AG10803 (cell line): ENCODE data around the gene PGA4.

ENCODE experiments used
- DNase-seq: peaks from one replicate; pipeline ENCODE4 v3.0.0; 2010; ENCODE audit warnings: low read depth
- H3K4me3 ChIP-seq: 2 replicates; pipeline ENCODE4 v1.5.1; 2011; ENCODE audit warnings: mild to moderate bottlenecking, low read length, control low read depth
- CTCF ChIP-seq: conservative IDR thresholded peaks from 2 replicates; pipeline ENCODE4 v1.5.1; 2011; ENCODE audit warnings: mild to moderate bottlenecking, low read length, control low read depth, inconsistent platforms

PGA4 gene

GRCh38 chr11:61181489-61181888 lies 40.7 kb upstream of the PGA4 start:
- no peak overlapping the region for H3K4me3 ChIP-seq
- no peak for TF ChIP-seq CTCF
- no peak for DNase-seq

- DNase-seq: no peak
- TF ChIP-seq CTCF: peak; percentile 22
- no peak overlapping the region for H3K4me3 ChIP-seq
Observed at GRCh38 chr11:61183645-61184044, 38.5 kb upstream of the PGA4 start.

- TF ChIP-seq CTCF: no peak
- no peak for DNase-seq
- no peak overlapping the region for H3K4me3 ChIP-seq
Observed at GRCh38 chr11:61186504-61186903, 35.6 kb upstream of the PGA4 start.

GRCh38 chr11:61187505-61188130 lies 34.5 kb upstream of the PGA4 start:
- TF ChIP-seq CTCF: peak; percentile 96
- peak; percentile 70 for DNase-seq
- no peak overlapping the region for H3K4me3 ChIP-seq

GRCh38 chr11:61189933-61190332 lies 32.2 kb upstream of the PGA4 start:
- no peak for DNase-seq
- TF ChIP-seq CTCF: no peak
- H3K4me3 ChIP-seq: no peak overlapping the region

GRCh38 chr11:61193596-61193995 lies 28.6 kb upstream of the PGA4 start:
- H3K4me3 ChIP-seq: no peak overlapping the region
- no peak for DNase-seq
- no peak for TF ChIP-seq CTCF

GRCh38 chr11:61194169-61194671 lies 27.9 kb upstream of the PGA4 start:
- DNase-seq: no peak
- no peak for TF ChIP-seq CTCF
- no peak overlapping the region for H3K4me3 ChIP-seq
